HUES64 (cell line): ENCODE measurements around the gene BMERB1.

Experiments used
- H3K27ac ChIP-seq: 2 replicates; pipeline ENCODE4 v1.7.0; 2013; ENCODE audit warnings: low read depth, low read length, inconsistent platforms
- H3K27me3 ChIP-seq: 2 replicates; pipeline ENCODE4 v1.6.1; 2013; ENCODE audit warnings: mild to moderate bottlenecking, low read length; ENCODE audit not compliant: insufficient read depth
- H3K36me3 ChIP-seq: 2 replicates; pipeline ENCODE4 v1.6.1; 2013; ENCODE audit warnings: mild to moderate bottlenecking, low read length; ENCODE audit not compliant: insufficient read depth
- H3K4me1 ChIP-seq: 2 replicates; pipeline ENCODE4 v1.6.1; 2013; ENCODE audit warnings: mild to moderate bottlenecking, low read length, moderate library complexity; ENCODE audit not compliant: insufficient read depth
- H3K4me3 ChIP-seq: 2 replicates; pipeline ENCODE4 v1.5.1; 2013; ENCODE audit warnings: mild to moderate bottlenecking, low read length, moderate library complexity
- H3K9ac ChIP-seq: 2 replicates; pipeline ENCODE4 v1.6.1; 2013; ENCODE audit warnings: mild to moderate bottlenecking, low read depth, low read length
- H3K9me3 ChIP-seq: 2 replicates; pipeline ENCODE4 v1.6.1; 2013; ENCODE audit warnings: low read depth, low read length; ENCODE audit not compliant: insufficient read depth
- WGBS: fragments of 150-250, 120-280 bp; methylation state at CpG from one replicate; pipeline ENCODE4 v1.1.7; 2013; ENCODE audit warnings: missing lambda C conversion rate; 5-methylcytosine and 5-hydroxymethylcytosine counted together

The BMERB1 gene

DNA sequence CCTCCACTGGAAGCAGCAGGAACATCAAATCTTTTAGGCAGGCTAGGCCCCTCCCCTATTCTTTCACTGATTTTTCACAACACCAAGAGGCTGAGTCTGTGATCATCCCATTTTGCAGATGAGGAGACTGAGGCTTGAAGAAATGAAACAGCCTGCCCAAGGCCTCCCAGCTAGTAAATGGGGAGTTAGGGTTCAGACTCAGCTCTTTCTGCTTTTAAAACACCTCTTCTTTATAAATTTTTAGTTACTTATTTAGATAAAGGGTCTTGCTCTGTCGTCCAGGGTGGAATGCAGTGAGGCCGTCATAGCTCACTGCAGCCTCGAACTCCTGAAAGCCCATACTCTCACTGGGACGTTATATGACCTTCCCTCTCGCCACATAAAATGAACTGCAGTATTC, 82.2 kb downstream of the BMERB1 start:
- H3K9me3 ChIP-seq, result no peaks in the 10 kb centered on the region
- no peaks in the 10 kb centered on the region for H3K27me3 ChIP-seq
- H3K27ac ChIP-seq, result no peak overlapping the region
- 94% methylated on average over 5 of the region's 5 CpGs for WGBS
- peaks cover 3% of the 10 kb centered on the region for H3K36me3 ChIP-seq
- no peak overlapping the region for H3K4me3 ChIP-seq
- H3K9ac ChIP-seq, result no peak overlapping the region
- no peaks in the 10 kb centered on the region for H3K4me1 ChIP-seq

- no peak overlapping the region for H3K9ac ChIP-seq
- WGBS, result 95% methylated on average over 3 of the region's 3 CpGs
- H3K4me1 ChIP-seq, result no peaks in the 10 kb centered on the region
Observed at GRCh38 chr16:15517743-15518377, 83.5 kb downstream of the BMERB1 start.

DNA sequence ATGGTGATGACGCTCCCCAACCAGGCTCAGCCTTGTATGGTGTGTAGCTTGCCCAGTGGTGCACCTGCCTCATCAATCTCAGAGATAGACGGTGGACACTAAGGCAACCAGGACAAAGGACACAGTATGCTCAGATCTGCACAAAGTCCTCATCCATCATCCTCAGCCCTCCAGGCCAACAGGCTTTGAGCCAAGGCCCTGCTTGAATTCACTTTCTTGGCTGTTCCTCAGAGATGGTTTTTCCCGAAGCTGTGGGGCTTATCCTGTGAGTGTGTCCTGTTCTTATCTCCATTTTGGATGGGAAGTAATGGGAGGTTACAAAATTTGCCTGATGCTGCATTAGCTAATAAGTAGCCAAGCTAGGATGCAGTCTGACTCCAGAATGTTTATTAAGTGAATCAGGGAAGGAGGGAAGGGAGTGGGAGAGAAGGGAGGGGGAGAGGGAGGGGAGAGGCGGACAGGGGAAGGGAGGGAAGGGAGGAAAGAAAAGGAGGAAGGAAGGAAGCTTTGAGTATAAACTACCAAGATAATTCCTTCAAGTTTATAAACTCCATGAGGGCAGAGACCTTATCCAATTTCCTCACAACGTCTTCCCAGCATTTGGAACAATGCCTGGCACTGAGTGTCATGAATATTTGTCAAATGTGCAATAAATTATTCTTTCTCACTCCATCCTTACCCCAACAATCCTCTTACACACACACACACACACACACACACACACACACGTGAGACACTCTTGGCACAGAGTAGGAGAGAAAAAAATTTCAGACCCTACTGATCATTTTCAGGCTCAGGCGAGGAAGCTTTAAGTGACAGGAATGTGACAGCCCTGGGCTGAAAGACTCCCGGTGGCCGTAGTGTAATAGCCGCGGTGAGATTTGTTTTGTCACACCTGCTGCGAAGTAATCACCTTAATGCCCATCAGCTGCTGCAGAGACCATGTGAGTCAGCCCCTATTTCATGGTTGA, 84.3 kb downstream of the BMERB1 start:
- H3K36me3 ChIP-seq, result peaks cover 3% of the 10 kb centered on the region
- no peaks in the 10 kb centered on the region for H3K27me3 ChIP-seq
- H3K9me3 ChIP-seq, result no peaks in the 10 kb centered on the region
- no peaks in the 10 kb centered on the region for H3K4me1 ChIP-seq
- 73% methylated on average over 11 of the region's 12 CpGs for WGBS
- no peak overlapping the region for H3K4me3 ChIP-seq
- no peak overlapping the region for H3K9ac ChIP-seq
- H3K27ac ChIP-seq, result no peak overlapping the region

More at GRCh38 chr16:15517743-15518377, 83.5 kb downstream of the BMERB1 start:
- Histone ChIP-seq H3K9me3 (no peaks in the 10 kb centered on the region), H3K36me3 (peaks cover 3% of the 10 kb centered on the region), H3K27ac (no peak overlapping the region), H3K4me3 (no peak overlapping the region), H3K27me3 (no peaks in the 10 kb centered on the region)

- Histone ChIP-seq H3K9ac (no peak overlapping the region), H3K9me3 (no peaks in the 10 kb centered on the region), H3K36me3 (peaks cover 3% of the 10 kb centered on the region), H3K27me3 (no peaks in the 10 kb centered on the region), H3K4me1 (no peaks in the 10 kb centered on the region), H3K27ac (no peak overlapping the region), H3K4me3 (no peak overlapping the region)
- 88% methylated on average over 7 of the region's 9 CpGs for whole genome bisulfite sequencing
Observed at GRCh38 chr16:15519790-15520189, 85.4 kb downstream of the BMERB1 start.

DNA sequence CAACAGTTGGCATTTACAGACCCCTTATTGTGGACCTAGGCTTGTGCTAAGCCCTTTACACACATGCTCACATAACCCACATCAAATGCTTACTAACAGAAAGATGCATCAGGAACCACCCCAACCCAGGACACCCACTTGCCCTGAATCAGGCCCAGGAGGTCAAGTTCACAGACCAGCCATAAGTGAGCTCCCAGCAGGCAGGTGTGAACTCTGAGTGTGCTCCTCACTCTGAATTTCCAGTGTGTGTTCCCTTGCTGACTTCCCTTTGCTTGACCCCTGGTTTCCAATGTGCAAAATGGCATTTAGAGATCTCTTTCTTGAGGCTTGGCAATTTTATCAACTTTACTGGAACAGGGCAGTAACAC, 87.0 kb downstream of the BMERB1 start:
- peaks cover 3% of the 10 kb centered on the region for H3K36me3 ChIP-seq
- H3K4me1 ChIP-seq, result no peaks in the 10 kb centered on the region
- H3K4me3 ChIP-seq, result no peak overlapping the region
- no peaks in the 10 kb centered on the region for H3K27me3 ChIP-seq
- H3K9me3 ChIP-seq, result no peaks in the 10 kb centered on the region
- H3K27ac ChIP-seq, result no peak overlapping the region
- H3K9ac ChIP-seq, result no peak overlapping the region

DNA sequence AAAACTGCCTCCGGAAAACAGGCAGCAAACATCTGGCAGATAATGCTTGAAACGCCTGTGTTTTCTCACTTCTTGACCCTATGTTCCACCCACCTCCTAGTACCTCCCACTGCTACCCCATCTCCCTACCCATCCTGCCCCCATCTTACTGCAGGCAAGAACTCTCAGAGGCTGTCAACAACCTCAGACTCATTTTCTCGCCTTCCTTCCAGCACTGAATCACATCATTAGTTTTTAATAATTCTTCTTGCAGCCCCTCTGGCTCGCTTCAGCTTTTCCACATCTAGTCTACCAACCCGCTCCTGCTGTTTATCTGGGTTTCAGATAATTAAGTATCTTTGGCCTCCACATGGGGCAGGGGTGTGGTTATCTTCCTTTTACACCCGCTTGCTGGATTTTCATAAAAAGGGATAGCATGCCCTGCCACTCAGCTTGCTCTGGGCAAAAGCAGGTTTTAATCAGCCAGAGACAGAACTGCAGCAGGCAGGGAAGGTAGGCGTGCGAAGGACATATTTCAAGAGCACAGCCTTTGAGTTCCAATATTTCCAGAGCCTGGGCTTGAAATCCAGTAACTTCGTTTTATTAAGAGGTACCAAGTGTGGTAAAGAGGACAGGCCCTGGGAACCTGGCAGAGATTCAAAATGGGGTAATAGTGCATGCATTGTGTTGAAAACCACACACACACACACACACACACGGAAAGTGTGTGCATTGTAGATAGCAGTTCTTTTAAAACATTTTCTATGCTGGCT, 87.5 kb downstream of the BMERB1 start:
- Histone ChIP-seq H3K4me3 (no peak overlapping the region), H3K4me1 (no peaks in the 10 kb centered on the region), H3K27me3 (no peaks in the 10 kb centered on the region), H3K9me3 (no peaks in the 10 kb centered on the region), H3K27ac (no peak overlapping the region), H3K9ac (no peak overlapping the region), H3K36me3 (peaks cover under 1% of the 10 kb centered on the region)
- WGBS, result 86% methylated on average over 9 of the region's 10 CpGs

DNA sequence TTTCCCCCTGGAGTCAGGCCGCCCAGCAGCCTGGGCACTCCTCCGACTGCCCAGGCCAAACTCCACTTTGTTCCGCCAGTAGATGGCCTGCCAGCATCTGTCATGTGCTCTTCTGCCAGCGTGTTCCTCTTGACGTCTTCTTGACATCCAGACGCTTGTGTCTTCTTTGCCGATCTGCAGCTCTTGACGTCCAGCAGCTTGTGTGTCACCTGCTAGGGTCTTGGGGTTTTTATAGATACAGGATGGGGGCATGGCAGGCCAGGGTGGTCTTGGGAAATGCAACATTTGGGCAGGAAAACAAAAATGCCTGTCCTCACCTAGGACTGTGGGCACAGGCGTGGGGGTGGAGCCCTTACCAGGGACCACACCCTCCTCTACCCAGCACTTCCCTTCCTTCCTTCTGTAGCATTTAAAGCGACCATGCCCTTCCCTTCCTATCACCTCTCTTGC, 88.7 kb downstream of the BMERB1 start:
- no peaks in the 10 kb centered on the region for H3K4me1 ChIP-seq
- 76% methylated on average over 10 of the region's 10 CpGs for WGBS
- H3K9me3 ChIP-seq, result no peaks in the 10 kb centered on the region
- H3K27me3 ChIP-seq, result no peaks in the 10 kb centered on the region
- H3K36me3 ChIP-seq, result no peaks in the 10 kb centered on the region; the same call in 1 of the 2 replicates
- no peak overlapping the region for H3K9ac ChIP-seq
- no peak overlapping the region for H3K27ac ChIP-seq
- no peak overlapping the region for H3K4me3 ChIP-seq

DNA sequence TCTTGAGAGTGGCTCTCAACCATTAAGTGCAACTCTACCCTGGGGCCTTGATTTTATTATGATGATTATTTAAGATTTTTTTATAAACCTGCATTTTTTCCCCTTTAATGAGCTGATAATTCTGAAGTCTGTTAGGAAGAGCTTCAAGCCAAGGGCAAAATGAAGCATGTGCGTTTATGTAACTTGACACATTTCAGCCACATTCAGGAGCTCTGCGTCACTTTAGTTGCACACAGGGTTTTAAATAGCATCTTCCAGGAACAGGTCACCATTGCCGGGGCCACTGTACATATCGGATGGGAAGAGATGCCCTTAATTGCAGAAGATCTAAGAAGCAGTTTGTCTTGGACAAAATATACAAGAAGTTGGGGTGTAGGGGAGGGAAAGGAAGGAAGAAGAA, 89.6 kb downstream of the BMERB1 start:
- Histone ChIP-seq H3K4me3 (no peak overlapping the region), H3K27ac (no peak overlapping the region), H3K27me3 (no peaks in the 10 kb centered on the region), H3K4me1 (no peaks in the 10 kb centered on the region), H3K36me3 (no peaks in the 10 kb centered on the region; the same call in 1 of the 2 replicates), H3K9me3 (no peaks in the 10 kb centered on the region), H3K9ac (no peak overlapping the region)
- 95% methylated on average over 4 of the region's 4 CpGs for whole genome bisulfite sequencing

- H3K4me1 ChIP-seq, result no peaks in the 10 kb centered on the region
- H3K9ac ChIP-seq, result no peak overlapping the region
- 95% methylated on average over 5 of the region's 5 CpGs for WGBS
- H3K9me3 ChIP-seq, result no peaks in the 10 kb centered on the region
- no peak overlapping the region for H3K4me3 ChIP-seq
- H3K27ac ChIP-seq, result no peak overlapping the region
- H3K27me3 ChIP-seq, result no peaks in the 10 kb centered on the region
- no peaks in the 10 kb centered on the region; the same call in 1 of the 2 replicates for H3K36me3 ChIP-seq
Observed at GRCh38 chr16:15524966-15525365, 90.6 kb downstream of the BMERB1 start.

DNA sequence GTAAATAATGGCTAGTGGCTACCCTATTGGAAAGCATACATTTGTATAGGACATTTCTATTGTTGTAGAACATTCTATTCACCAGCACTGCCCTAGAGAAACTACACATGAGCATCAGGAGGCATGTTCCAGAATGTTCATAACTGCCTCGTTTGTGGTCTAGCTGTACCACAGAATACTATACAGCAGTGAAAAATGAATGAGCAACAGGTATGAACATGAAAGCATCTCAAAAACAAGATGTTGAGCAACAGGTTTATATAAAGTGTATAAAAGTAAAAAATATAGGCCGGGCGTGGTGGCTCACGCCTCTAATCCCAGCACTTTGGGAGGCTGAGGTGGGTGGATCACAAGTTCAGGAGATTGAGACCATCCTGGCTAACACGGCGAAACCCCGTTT, 91.7 kb downstream of the BMERB1 start:
- Histone ChIP-seq H3K4me1 (no peaks in the 10 kb centered on the region), H3K27me3 (no peaks in the 10 kb centered on the region), H3K9ac (no peak overlapping the region), H3K9me3 (no peaks in the 10 kb centered on the region), H3K4me3 (no peak overlapping the region), H3K36me3 (no peaks in the 10 kb centered on the region; the same call in 1 of the 2 replicates), H3K27ac (no peak overlapping the region)
- WGBS, result 98% methylated on average over 7 of the region's 7 CpGs

- 93% methylated on average over 2 of the region's 2 CpGs for WGBS
- no peak overlapping the region for H3K4me3 ChIP-seq
- H3K4me1 ChIP-seq, result no peaks in the 10 kb centered on the region
- no peaks in the 10 kb centered on the region; the same call in 1 of the 2 replicates for H3K36me3 ChIP-seq
- H3K9me3 ChIP-seq, result no peaks in the 10 kb centered on the region
- H3K9ac ChIP-seq, result no peak overlapping the region
- H3K27me3 ChIP-seq, result no peaks in the 10 kb centered on the region
- no peak overlapping the region for H3K27ac ChIP-seq
Observed at GRCh38 chr16:15526731-15527130, 92.3 kb downstream of the BMERB1 start.
